HG03196 (cell line): ENCODE data around the gene ZNF750.

Experiments
- ATAC-seq: cut with Tn5 transposase; IDR thresholded peaks from one replicate; pipeline ENCODE4 v1.9.1; 2021; ENCODE audit not compliant: unreplicated experiment

The ZNF750 gene

GRCh38 chr17:82873521-82873920 is 33.7 kb upstream of the ZNF750 start:
- ATAC-seq, result no peak

- no peak for ATAC-seq
These were observed 33.0 kb upstream of the ZNF750 start for GRCh38 chr17:82872591-82873520.

GRCh38 chr17:82871776-82872561 is 32.1 kb upstream of the ZNF750 start:
- no peak for ATAC-seq

GRCh38 chr17:82871056-82871775 is 31.4 kb upstream of the ZNF750 start:
- ATAC-seq, result peak; percentile 69

- no peak for ATAC-seq
These were observed 30.7 kb upstream of the ZNF750 start for GRCh38 chr17:82870541-82870940.

- ATAC-seq, result no peak
These were observed 30.3 kb upstream of the ZNF750 start for GRCh38 chr17:82870091-82870491.

- ATAC-seq, result no peak
These were observed 29.7 kb upstream of the ZNF750 start for GRCh38 chr17:82869536-82869935.

- no peak for ATAC-seq
These were observed 28.9 kb upstream of the ZNF750 start for GRCh38 chr17:82868715-82869131.

- no peak for ATAC-seq
These were observed 28.0 kb upstream of the ZNF750 start for GRCh38 chr17:82867763-82868325.

GRCh38 chr17:82866590-82867191 is 26.9 kb upstream of the ZNF750 start:
- no peak for ATAC-seq

GRCh38 chr17:82865774-82866395 is 26.1 kb upstream of the ZNF750 start:
- no peak for ATAC-seq

GRCh38 chr17:82865274-82865673 is 25.5 kb upstream of the ZNF750 start:
- ATAC-seq, result no peak

GRCh38 chr17:82864713-82865248 is 25.0 kb upstream of the ZNF750 start:
- no peak for ATAC-seq

- peak; percentile 61 for ATAC-seq
These were observed 24.3 kb upstream of the ZNF750 start for GRCh38 chr17:82863941-82864712.

- ATAC-seq, result no peak
These were observed 23.6 kb upstream of the ZNF750 start for GRCh38 chr17:82863383-82863940.

GRCh38 chr17:82862737-82863382 is 23.0 kb upstream of the ZNF750 start:
- ATAC-seq, result no peak

- ATAC-seq, result no peak
These were observed 22.4 kb upstream of the ZNF750 start for GRCh38 chr17:82862191-82862590.

- no peak for ATAC-seq
These were observed 21.6 kb upstream of the ZNF750 start for GRCh38 chr17:82861393-82861775.
